H1 (cell line): Measurements from ENCODE around the gene CCDC73. TPM values are rescaled to one million over a fixed set of nuclear protein-coding genes. Genes with fewer than 3 reads are reported as not detected.

Experiments used
- CTCF ChIA-PET: fragments of 300-600 bp; sonication (Branson Sonifier 250); formaldehyde crosslinking; loops from one replicate; lab custom pipeline; 2021; ENCODE audit not compliant: partially characterized antibody; lab: Charles Lee
- POLR2A ChIA-PET: fragments of 300-600 bp; sonication (Branson Sonifier 250); formaldehyde crosslinking; loops from one replicate; lab custom pipeline; 2021; ENCODE audit warnings: inconsistent platforms; ENCODE audit not compliant: partially characterized antibody; lab: Charles Lee
- DNase-seq, 2 experiments: peaks; one replicate each; pipeline versions ENCODE4 v3.0.0 to v3.0.0-alpha.2; 2010 to 2022; ENCODE audit warnings: low spot score in 2 of 2, low read depth in 1 of 2, mixed read lengths in 1 of 2
- FAIRE-seq: peaks from 2 replicates; lab custom pipeline; 2011; peaks lifted over from hg19 to GRCh38; lab: Jason Lieb, UNC
- H2AFZ ChIP-seq: 2 replicates; pipeline ENCODE4 v1.8.1; 2012; ENCODE audit warnings: low read length, inconsistent platforms
- H2AK5ac ChIP-seq: 2 replicates; pipeline ENCODE4 v1.6.1; 2013; ENCODE audit warnings: low read depth, low read length
- H2BK120ac ChIP-seq: replicated peaks from 2 replicates; pipeline ENCODE3; 2013; ENCODE audit warnings: low read depth, low read length, inconsistent platforms
- H2BK12ac ChIP-seq: 2 replicates; pipeline ENCODE4 v1.6.1; 2013; ENCODE audit warnings: low read depth, low read length
- H2BK15ac ChIP-seq: 2 replicates; pipeline ENCODE4 v1.6.1; 2013; ENCODE audit warnings: low read length
- H2BK20ac ChIP-seq: 2 replicates; pipeline ENCODE4 v1.6.1; 2013; ENCODE audit warnings: low read length
- H2BK5ac ChIP-seq: 2 replicates; pipeline ENCODE4 v1.6.1; 2013; ENCODE audit warnings: low read depth, low read length
- H3K14ac ChIP-seq: 2 replicates; pipeline ENCODE4 v1.6.1; 2013; ENCODE audit warnings: inconsistent platforms; ENCODE audit not compliant: insufficient read length
- H3K18ac ChIP-seq: 2 replicates; pipeline ENCODE4 v1.6.1; 2013; ENCODE audit warnings: low read length; ENCODE audit errors: extremely low read depth
- H3K23ac ChIP-seq: 2 replicates; pipeline ENCODE4 v1.6.1; 2013; ENCODE audit warnings: inconsistent platforms; ENCODE audit not compliant: insufficient read length
- H3K23me2 ChIP-seq: 2 replicates; pipeline ENCODE4 v1.6.1; 2013; ENCODE audit warnings: low read depth, low read length
- H3K27ac ChIP-seq: 2 replicates; pipeline ENCODE4 v1.6.1; 2011; ENCODE audit warnings: low read depth, low read length, inconsistent platforms
- H3K27me3 ChIP-seq, 4 experiments: replicated peaks in 1 of 4; 1 replicate in 1 of 4; 2 replicates in 3 of 4; pipeline versions ENCODE4 v1.6.1 to v1.8.1; 2011 to 2013; ENCODE audit warnings: low read length in 3 of 4, mild to moderate bottlenecking in 3 of 4, inconsistent platforms in 2 of 4, mixed read lengths in 2 of 4, moderate library complexity in 1 of 4; ENCODE audit not compliant: control insufficient read depth in 3 of 4, insufficient read depth in 3 of 4; ENCODE audit errors: extremely low read depth in 1 of 4
- H3K36me3 ChIP-seq, 4 experiments: 2 replicates each; pipeline versions ENCODE4 v1.6.1 to v1.8.1; 2011 to 2013; ENCODE audit warnings: mild to moderate bottlenecking in 4 of 4, low read length in 3 of 4, moderate library complexity in 2 of 4, control low read depth in 1 of 4, inconsistent platforms in 1 of 4; ENCODE audit not compliant: insufficient read depth in 4 of 4, control insufficient read depth in 2 of 4
- H3K4ac ChIP-seq: replicated peaks from 2 replicates; pipeline ENCODE3; 2013; ENCODE audit warnings: low read length, low read depth, mixed read lengths, inconsistent platforms; ENCODE audit not compliant: insufficient read length
- H3K4me1 ChIP-seq, 4 experiments: replicated peaks in 1 of 4; 1 replicate in 1 of 4; 2 replicates in 3 of 4; pipeline versions ENCODE4 v1.6.1 to v1.8.1; 2011 to 2013; ENCODE audit warnings: low read length in 3 of 4, inconsistent platforms in 2 of 4, mixed read lengths in 1 of 4; ENCODE audit not compliant: insufficient read depth in 4 of 4, control insufficient read depth in 3 of 4
- H3K4me2 ChIP-seq, 2 experiments: 2 replicates each; pipeline versions ENCODE4 v1.6.1 to v1.8.1; 2011 to 2013; ENCODE audit warnings: low read depth in 2 of 2, low read length in 2 of 2, control low read depth in 1 of 2, inconsistent platforms in 1 of 2, mild to moderate bottlenecking in 1 of 2; ENCODE audit not compliant: insufficient read depth in 1 of 2
- H3K4me3 ChIP-seq, 4 experiments: fragments of 200-600, 300-600 bp in 1 of 4; sonication (generic), shearing (Covaris generic), sonication (Bioruptor Twin) in 1 of 4; 2 replicates each; pipeline versions ENCODE4 v1.5.1 to v1.8.1; 2011 to 2016; ENCODE audit warnings: low read length in 4 of 4, low read depth in 3 of 4, control low read depth in 2 of 4, inconsistent platforms in 2 of 4, mild to moderate bottlenecking in 2 of 4, mixed read lengths in 1 of 4, moderate library complexity in 1 of 4; ENCODE audit not compliant: insufficient read depth in 2 of 4; ENCODE audit errors: extremely low read depth in 1 of 4
- H3K56ac ChIP-seq: replicated peaks from 2 replicates; pipeline ENCODE3; 2013; ENCODE audit warnings: low read depth, mild to moderate bottlenecking, mixed read lengths, low read length, inconsistent platforms; ENCODE audit not compliant: insufficient read length
- H3K79me1 ChIP-seq: 2 replicates; pipeline ENCODE4 v1.6.1; 2013; ENCODE audit warnings: low read depth, low read length, control low read depth
- H3K79me2 ChIP-seq, 2 experiments: 2 replicates each; pipeline versions ENCODE4 v1.6.1 to v1.8.1; 2012 to 2013; ENCODE audit warnings: low read length in 2 of 2, mild to moderate bottlenecking in 2 of 2, inconsistent platforms in 1 of 2; ENCODE audit not compliant: insufficient read depth in 2 of 2, control insufficient read depth in 1 of 2
- H3K9ac ChIP-seq, 4 experiments: replicated peaks in 1 of 4; 1 replicate in 1 of 4; 2 replicates in 3 of 4; pipeline versions ENCODE4 v1.6.1 to v1.8.1; 2011 to 2013; ENCODE audit warnings: low read depth in 3 of 4, low read length in 3 of 4, control low read depth in 2 of 4, mild to moderate bottlenecking in 2 of 4, moderate library complexity in 2 of 4, inconsistent platforms in 1 of 4; ENCODE audit errors: extremely low read depth in 1 of 4
- H3K9me3 ChIP-seq, 2 experiments: 2 replicates each; pipeline versions ENCODE4 v1.6.1 to v1.8.1; 2012 to 2013; ENCODE audit warnings: mild to moderate bottlenecking in 2 of 2, moderate library complexity in 2 of 2, control low read depth in 1 of 2, inconsistent platforms in 1 of 2, low read depth in 1 of 2, low read length in 1 of 2, mixed read lengths in 1 of 2; ENCODE audit not compliant: insufficient read depth in 2 of 2
- H4K20me1 ChIP-seq, 2 experiments: replicated peaks in 1 of 2; 2 replicates each; pipeline versions ENCODE3 to v1.8.1; 2011 to 2013; ENCODE audit warnings: inconsistent platforms in 2 of 2, low read length in 2 of 2, mild to moderate bottlenecking in 1 of 2; ENCODE audit not compliant: insufficient read depth in 2 of 2, control insufficient read depth in 1 of 2
- H4K5ac ChIP-seq: 2 replicates; pipeline ENCODE4 v1.6.1; 2013; ENCODE audit warnings: low read length, low read depth, mixed read lengths, inconsistent platforms; ENCODE audit not compliant: insufficient read length
- H4K8ac ChIP-seq: 2 replicates; pipeline ENCODE4 v1.8.0; 2013; ENCODE audit warnings: mild to moderate bottlenecking, moderate library complexity, low read length, inconsistent platforms; ENCODE audit not compliant: insufficient read depth; ENCODE audit errors: extremely low read depth
- H4K91ac ChIP-seq: replicated peaks from 2 replicates; pipeline ENCODE3; 2013; ENCODE audit warnings: low read length, mixed read lengths, inconsistent platforms; ENCODE audit not compliant: insufficient read length
- NANOG ChIP-seq: IDR thresholded peaks from 2 replicates; pipeline ENCODE4 v1.6.1; 2011; ENCODE audit warnings: low read length, low read depth, mild to moderate bottlenecking, inconsistent platforms; ENCODE audit not compliant: insufficient read depth, poor library complexity, severe bottlenecking
- RAD21 ChIP-seq, 2 experiments: IDR thresholded peaks in 1 of 2; conservative IDR thresholded peaks in 1 of 2; 2 replicates each; pipeline ENCODE4 v1.6.1; 2011; ENCODE audit warnings: low read depth in 2 of 2, low read length in 2 of 2, improper control_type of control experiment in 1 of 2, inconsistent platforms in 1 of 2, mild to moderate bottlenecking in 1 of 2, moderate library complexity in 1 of 2
- TAF1 ChIP-seq: IDR thresholded peaks from 2 replicates; pipeline ENCODE4 v1.6.1; 2011; ENCODE audit warnings: mild to moderate bottlenecking, low read depth, low read length
- WGBS, 2 experiments: shearing (Covaris generic) in 1 of 2; methylation state at CpG; one replicate each; pipeline versions ENCODE4 v1.1.6 to v1.1.7; 2013 to 2015; ENCODE audit warnings: low lambda C conversion rate in 2 of 2, mixed read lengths in 2 of 2, inconsistent platforms in 1 of 2, low coverage in 1 of 2, missing lambda C conversion rate in 1 of 2; ENCODE audit not compliant: insufficient replicate concordance in 2 of 2, insufficient coverage in 1 of 2, insufficient read length in 1 of 2; ENCODE audit errors: extremely low coverage in 1 of 2, missing lambda C conversion rate in 1 of 2; 5-methylcytosine and 5-hydroxymethylcytosine counted together
- polyA plus RNA-seq, 7 experiments: library from polyadenylated mRNA; depleted of rRNA in 3 of 7; stranded (reverse) in 5 of 7; unstranded in 2 of 7; fragments of >200 nt in 5 of 7; fragments of 200-250 nt in 2 of 7; gene quantifications; 1 replicate in 5 of 7; 2 replicates in 1 of 7; 4 replicates in 1 of 7; pipeline versions ENCODE4 v1.2.1 to v1.2.3, GENCODE V29; 2011 to 2013; ENCODE audit warnings: missing spikeins in 2 of 7, mixed read lengths in 2 of 7
- total RNA-seq: library from RNA; stranded (reverse); fragmentation: NEBNext Ultra II Directional; extraction: Animal tissue kit (Norgen Biotek cat#: 25700); gene quantifications from 2 replicates; pipeline ENCODE4 v1.2.1, GENCODE V29; 2021
- TF ChIP-seq, protein P1 (sequence below), 3 experiments: IDR thresholded peaks; 1 replicate in 2 of 3; 2 replicates in 1 of 3; pipeline versions ENCODE4 v1.5.1 to v1.6.1; 2011; ENCODE audit warnings: low read length in 3 of 3, mild to moderate bottlenecking in 3 of 3, inconsistent platforms in 2 of 3, low read depth in 1 of 3, moderate library complexity in 1 of 3; ENCODE audit not compliant: insufficient read depth in 1 of 3; ENCODE audit errors: control extremely low read depth in 1 of 3

CCDC73 gene
- total and polyA plus RNA-seq, 2 of the 8 experiments (the other 6 are each of a cell fraction or from before 2014, with no cell fraction given): not detected

GRCh38 chr11:32792948-32793475 is 1.4 kb downstream of the CCDC73 start:
- no peaks in the 10 kb centered on the region for H3K27me3 ChIP-seq
- H3K56ac ChIP-seq: no peak overlapping the region
- H3K36me3 ChIP-seq: no peaks in the 10 kb centered on the region
- H2AK5ac ChIP-seq: no peak overlapping the region
- ChIA-PET POLR2A (no interaction called here), CTCF (interaction anchor here (0.6 to 5.0 kb wide), 18 partner anchors 8 to 524 kb away, joined by 3 to 35 read pairs (median 5); no protein-coding TSS in a partner anchor)
- peak; percentile 9 to 80 for DNase-seq
- H3K14ac ChIP-seq: no peak overlapping the region
- TF ChIP-seq TAF1 (no peak), RAD21 (IDR thresholded peaks at IDR 0.05 in 1 of 2, conservative IDR thresholded peaks at IDR 0.05 in 1 of 2; ENCODE audit: low read depth in 2 of 2, low read length in 2 of 2) (peak; percentile 61 to 71), NANOG (no peak)
- TF ChIP-seq, protein P1, sequence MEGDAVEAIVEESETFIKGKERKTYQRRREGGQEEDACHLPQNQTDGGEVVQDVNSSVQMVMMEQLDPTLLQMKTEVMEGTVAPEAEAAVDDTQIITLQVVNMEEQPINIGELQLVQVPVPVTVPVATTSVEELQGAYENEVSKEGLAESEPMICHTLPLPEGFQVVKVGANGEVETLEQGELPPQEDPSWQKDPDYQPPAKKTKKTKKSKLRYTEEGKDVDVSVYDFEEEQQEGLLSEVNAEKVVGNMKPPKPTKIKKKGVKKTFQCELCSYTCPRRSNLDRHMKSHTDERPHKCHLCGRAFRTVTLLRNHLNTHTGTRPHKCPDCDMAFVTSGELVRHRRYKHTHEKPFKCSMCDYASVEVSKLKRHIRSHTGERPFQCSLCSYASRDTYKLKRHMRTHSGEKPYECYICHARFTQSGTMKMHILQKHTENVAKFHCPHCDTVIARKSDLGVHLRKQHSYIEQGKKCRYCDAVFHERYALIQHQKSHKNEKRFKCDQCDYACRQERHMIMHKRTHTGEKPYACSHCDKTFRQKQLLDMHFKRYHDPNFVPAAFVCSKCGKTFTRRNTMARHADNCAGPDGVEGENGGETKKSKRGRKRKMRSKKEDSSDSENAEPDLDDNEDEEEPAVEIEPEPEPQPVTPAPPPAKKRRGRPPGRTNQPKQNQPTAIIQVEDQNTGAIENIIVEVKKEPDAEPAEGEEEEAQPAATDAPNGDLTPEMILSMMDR (IDR thresholded peaks at IDR 0.05; ENCODE audit: control extremely low read depth in 1 of 3, insufficient read depth in 1 of 3, low read depth in 1 of 3, low read length in 3 of 3): peak in 2 of 3 experiments; percentile 58 to 68; a peak in 3 of 4 replicates
- peak; percentile 63 for FAIRE-seq
- H4K8ac ChIP-seq: no peak overlapping the region
- H3K79me2 ChIP-seq: no peaks in the 10 kb centered on the region
- H4K91ac ChIP-seq: no peak overlapping the region
- H3K9me3 ChIP-seq: no peaks in the 10 kb centered on the region
- no peak overlapping the region for H3K23ac ChIP-seq
- no peak overlapping the region for H3K27ac ChIP-seq
- H3K4me1 ChIP-seq: no peaks in the 10 kb centered on the region
- H2BK20ac ChIP-seq: no peak overlapping the region
- H3K4ac ChIP-seq: no peak overlapping the region
- H3K4me2 ChIP-seq: peak overlapping the region in 1 of 2 experiments; percentile 56; a peak in 3 of 4 replicates
- no peaks in the 10 kb centered on the region for H3K79me1 ChIP-seq
- H3K23me2 ChIP-seq: no peaks in the 10 kb centered on the region
- no peaks in the 10 kb centered on the region for H4K20me1 ChIP-seq
- no peak overlapping the region for H3K9ac ChIP-seq
- peak overlapping the region in 1 of 4 experiments; percentile 36; a peak in 2 of 8 replicates for H3K4me3 ChIP-seq
- H3K18ac ChIP-seq: no peak overlapping the region
- H4K5ac ChIP-seq: no peak overlapping the region
- WGBS, 2 experiments: 42% methylated on average over 13 of the region's 13 CpGs; no CpG with 5 or more reads in 1 of the 2 experiments
- H2BK12ac ChIP-seq: no peak overlapping the region
- no peak overlapping the region for H2BK5ac ChIP-seq
- no peak overlapping the region for H2BK120ac ChIP-seq
- 0 out of 2 replicates have a peak overlapping the region, but pooled peaks have one; percentile 36 for H2AFZ ChIP-seq
- no peak overlapping the region for H2BK15ac ChIP-seq
